GM19099 (cell line): Measurements from ENCODE around the gene CENPN.

Experiments used
- POLR2A ChIP-seq: IDR thresholded peaks from 3 replicates; pipeline ENCODE4 v1.6.1; 2011; ENCODE audit warnings: low read depth; ENCODE audit not compliant: insufficient read length; ENCODE audit errors: extremely low read depth

CENPN gene

DNA sequence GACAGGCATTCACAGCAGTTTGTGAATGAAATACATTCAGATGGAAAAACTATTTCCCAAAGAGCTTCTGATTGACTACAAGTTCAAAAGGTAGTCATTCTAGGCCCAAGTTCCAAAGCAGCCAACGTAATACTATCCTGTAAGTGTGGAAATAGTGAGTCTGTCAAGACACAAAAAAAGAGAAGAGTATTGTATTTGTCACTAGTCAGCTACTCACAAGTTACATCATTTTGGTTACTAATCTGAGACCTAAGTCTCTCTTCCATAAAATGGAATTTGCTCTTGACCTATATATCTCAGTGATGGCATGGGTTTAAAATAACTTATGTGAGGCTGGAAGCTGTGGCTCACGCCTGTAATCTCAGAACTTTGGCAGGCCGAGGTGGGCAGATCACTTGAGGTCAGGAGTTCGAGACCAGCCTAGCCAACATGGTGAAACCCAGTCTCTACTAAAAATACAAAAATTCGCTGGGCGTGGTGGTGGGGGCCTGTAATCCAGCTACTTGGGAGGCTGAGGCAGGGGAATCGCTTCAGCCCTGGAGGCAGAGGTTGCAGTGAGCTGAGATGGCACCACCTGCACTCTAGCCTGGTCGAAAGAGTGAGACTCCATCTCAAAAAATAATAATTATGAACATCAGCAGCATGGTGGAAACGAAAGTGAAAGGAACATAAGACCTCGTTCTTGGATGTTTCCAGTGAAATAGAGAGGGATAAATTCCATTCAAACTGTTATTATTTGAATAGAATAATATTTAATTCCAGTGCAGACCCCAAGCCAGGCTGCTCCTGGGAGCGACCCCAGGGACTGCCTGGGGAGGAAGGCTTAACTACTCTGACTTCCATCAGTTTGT is 3.2 kb upstream of the CENPN start:
- no peak for TF ChIP-seq POLR2A

DNA sequence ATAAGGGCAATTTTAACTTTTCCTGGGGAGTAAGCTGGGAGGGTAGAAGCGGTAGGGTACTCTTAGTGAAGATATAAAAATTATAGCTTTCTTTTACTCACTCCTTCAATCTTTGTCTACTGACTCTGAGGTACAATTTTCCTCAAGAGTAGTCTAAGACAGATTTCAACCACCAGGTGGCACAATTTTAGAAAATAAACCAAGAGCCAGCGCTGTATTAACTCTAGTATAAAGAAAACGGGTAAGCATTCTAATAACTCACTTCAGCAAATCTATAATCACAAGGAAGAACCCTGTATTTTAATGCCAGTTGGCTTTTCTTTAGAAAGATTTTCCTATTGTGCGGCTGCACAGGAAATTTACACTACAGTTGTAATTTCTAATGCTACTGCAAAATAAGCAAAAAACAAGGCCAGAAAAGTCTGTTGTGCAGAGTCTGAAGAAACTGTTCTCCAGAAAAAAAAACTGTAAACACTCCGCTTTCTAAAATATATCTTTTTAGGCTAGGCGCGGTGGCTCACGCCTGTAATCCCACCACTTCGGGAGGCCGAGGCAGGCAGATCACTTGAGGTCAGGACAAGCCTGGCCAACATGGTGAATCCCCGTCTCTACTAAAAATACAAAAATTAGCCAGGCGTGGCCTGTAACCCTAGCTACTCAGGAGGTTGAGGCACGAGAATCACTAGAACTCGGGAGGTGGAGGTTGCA is 2.2 kb upstream of the CENPN start:
- no peak for TF ChIP-seq POLR2A

DNA sequence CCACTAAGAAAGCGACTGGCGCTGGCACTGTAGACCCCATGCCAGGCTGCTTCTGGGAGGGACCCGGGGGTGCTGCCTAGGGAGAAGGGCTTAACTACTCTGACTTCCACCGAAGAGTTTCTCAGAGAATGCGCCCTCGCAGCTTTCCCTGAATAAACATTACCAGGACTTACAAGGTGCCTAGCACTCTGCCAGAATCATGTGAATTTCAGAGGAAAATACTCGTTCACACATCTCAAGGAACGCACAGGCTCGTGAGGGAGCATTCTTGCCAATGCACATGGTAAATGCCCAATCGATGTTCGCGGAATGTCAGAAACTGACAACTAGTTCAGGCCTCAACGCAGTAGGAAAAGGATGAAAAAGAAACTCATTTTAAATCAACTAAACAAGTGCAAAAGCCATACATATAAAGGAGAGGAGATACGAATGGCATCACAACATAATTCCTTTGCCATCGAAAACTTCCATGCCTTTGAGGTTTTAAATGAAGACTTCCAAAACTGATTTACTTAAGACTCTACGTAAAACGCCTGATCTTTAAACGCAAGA is 1.3 kb upstream of the CENPN start:
- no peak for TF ChIP-seq POLR2A

DNA sequence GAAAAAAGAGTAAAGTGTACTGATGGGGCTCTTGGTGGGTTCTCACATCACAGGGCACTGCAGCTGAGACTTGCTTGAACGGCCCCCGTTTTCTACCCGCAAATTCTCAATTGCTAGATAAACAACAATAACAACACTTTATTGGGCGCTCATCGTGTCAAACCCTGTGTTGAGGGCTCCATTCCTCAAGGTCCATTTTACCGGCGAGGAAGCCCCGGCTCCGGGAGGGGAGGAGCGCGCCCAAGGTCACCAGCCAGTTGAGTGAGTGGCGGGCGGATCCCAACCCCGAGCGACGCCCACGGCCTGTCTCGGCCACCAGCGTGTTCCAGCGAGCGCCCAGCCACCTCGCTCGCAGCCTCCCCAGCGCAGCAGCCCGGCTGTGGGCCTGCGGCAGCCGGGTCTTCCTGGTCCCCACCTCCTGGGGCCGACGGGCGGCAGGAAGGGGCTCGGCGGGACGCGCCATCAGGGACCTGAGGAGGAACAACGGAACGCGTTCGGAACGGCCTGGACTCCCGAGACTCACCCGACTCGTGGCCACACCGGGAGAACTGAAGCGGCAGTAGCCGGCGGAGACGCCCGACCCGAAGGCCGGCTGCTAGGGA is 702 bp upstream of the CENPN start:
- no peak for TF ChIP-seq POLR2A

DNA sequence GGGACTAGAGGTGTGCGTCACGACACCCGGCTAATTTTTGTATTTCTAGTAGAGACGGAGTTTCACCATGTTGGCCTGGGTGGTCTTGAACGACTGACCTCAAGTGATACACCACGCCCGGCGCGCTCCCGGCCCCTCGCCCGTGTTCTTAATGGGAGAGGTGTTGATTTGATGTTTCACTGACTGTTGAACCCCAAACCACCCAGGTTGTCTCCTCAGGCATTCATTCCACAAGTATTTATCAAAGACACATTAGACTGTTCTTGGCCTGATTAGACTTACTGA is 1.4 kb downstream of the CENPN start:
- no peak for TF ChIP-seq POLR2A

DNA sequence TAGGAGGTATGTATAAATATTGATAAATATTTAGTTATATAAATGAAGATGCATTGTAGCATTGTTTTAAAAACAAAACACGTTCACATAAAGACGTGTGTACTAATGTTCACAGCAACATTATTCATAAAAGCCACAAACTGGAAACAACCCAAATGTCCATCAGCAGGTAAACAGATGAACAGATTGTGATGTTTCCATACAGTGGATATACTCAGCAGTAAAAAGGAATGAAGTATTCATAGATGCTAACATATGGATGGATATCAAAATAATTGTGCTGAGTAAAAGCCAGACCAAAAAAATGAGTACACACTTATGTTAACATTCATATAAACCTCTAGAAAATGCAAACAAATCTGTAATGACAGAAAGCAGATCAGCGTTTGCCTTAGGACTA is 6.0 kb downstream of the CENPN start:
- no peak for TF ChIP-seq POLR2A

DNA sequence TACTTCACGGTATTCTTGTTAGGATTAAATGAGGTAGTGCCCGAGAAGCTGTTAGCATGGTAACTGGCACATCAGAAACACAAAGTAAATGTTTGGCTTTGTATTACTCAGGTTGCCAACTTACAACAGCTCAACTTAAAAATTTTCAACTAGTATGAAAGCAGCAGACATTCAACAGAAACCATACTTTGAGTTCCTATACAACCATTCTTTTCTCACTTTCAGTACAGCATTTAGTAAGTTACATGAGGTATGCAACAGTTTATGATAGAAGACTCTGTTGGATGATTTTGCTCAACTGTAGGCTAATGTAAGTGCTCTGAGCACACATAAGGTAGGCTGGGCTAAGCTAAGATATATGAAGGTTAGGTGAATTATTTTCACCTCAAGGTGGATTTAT is 7.7 kb downstream of the CENPN start:
- no peak for TF ChIP-seq POLR2A

DNA sequence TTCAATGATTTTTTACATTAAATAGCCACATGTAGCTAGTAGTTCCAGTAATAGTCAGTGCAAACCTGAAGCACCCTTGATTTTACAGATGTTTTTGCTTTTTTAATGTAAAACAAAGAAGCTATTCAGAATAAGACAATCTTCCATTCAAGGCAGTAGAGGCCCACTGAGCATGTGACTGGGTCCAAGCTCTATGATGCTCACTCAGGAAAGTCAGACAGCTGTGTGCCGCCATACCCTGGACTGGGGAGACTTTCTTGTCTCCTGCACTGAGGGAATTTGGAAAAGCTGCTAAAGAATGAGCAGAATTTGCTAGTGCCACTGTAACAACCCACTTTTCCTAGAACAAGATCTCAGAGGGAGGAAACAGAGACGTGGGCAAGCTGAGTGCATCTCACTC is 11.5 kb downstream of the CENPN start:
- TF ChIP-seq POLR2A, result no peak

DNA sequence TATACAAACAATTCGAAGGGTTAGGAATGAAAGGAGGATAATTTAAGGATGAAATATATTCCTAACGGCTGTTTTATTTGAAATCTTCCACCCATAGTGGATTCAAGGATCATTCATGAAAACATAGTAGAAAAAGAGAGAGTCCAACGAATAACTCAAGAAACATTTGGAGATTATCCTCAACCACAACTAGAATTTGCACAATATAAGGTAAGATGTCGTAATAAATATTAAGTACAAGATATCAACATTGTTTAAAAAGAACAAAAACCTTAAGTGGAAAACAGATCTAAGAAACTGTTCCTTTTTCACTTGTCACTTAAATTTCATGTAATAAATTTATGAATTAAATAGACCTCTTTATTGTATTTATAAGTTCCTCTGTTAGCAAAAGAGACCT is 19.4 kb downstream of the CENPN start:
- no peak for TF ChIP-seq POLR2A

DNA sequence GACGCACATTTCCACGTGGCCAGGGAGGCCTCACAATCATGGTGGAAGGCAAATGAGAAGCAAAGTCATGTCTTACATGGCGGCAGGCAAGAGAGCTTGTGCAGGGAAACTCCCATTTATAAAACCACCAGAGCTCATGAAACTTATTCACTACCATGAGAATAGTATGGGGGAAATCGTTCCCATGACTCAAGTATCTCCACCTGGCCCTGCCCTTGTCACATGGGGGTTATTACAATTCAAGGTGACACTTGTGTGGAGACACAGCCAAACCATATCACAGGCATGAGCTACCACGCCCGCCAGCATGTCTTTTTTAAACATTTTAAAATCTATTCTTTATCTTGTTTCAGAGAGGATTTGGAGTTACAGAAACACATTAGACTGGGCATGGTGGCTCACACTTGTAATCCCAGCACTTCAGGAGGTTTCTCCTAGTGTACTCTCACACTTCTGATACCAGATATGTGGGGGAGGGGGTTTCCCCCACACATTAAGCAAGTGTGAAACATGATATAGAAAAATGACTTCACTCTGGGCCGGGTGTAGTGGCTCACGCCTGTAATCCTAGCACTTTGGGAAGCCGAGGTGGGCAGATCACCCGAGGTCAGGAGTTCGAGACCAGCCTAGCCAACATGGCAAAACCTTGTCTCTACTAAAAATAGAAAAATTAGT is 23.1 kb downstream of the CENPN start:
- no peak for TF ChIP-seq POLR2A

DNA sequence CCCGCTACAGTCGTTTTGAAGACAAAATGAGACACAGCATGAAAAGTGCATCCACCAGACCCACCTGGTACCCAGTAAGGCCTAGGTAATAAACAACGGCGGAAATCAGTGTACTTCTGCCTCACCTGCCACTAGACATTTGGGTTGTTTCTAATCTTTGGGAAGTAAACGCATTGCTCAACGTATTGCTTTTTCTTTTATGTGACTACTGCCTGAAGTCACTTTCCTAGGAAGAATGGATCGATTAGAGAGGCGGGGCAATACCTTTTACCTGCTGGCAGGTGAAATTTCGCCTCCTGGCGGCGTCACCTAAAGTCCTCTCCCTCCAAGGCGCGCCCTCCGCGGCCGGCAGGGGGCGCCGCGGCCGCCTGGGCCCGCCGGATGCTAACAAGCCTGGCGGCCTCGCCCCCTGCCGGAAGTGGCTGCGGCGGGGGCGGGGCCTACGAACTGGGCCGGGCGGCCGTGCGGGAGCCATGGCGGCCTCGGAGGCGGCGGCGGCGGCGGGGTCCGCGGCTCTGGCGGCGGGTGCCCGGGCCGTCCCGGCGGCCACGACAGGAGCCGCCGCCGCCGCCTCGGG is 28.5 kb downstream of the CENPN start, which contains the start of gene ATMIN:
Gene ATMIN (plus strand): TSS at position 445 of the 577 bp plus-strand sequence. CDS start 29 bp downstream, at position 474.
- peak; percentile 75 for TF ChIP-seq POLR2A

DNA sequence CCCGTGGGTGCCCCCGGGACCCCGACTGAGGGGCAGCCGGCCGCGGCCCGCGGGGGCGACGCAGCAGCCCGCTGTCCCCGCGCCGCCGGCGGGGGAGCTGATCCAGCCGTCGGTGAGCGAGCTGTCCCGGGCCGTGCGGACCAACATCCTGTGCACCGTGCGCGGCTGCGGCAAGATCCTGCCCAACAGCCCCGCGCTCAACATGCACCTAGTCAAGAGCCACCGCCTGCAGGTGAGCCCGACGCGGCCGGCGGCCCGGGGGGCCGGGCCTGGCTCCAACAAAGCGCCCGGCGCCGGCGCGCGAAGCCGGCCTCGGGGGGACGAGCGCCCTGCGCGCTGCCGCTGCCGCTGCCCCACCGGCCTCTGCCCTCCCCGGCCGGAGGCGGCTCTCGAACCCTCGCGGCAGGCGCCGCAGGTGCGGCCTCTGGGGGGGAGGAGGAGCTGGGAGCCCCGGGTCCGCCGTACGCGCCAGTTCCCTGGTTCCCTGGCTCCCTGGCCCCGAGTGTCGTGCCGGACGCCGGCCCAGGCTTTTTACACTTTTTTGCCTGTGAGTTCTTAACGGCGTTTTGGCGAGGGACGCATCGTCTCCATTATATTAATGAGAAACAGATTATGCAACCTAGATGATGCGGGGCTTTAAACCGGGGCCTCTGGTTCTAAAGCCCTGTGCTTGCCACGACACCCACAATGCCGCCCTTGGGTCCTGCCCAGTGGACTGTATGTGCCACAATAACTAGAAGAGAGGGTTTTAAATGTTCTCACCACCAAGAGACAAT is 29.1 kb downstream of the CENPN start:
- no peak for TF ChIP-seq POLR2A

DNA sequence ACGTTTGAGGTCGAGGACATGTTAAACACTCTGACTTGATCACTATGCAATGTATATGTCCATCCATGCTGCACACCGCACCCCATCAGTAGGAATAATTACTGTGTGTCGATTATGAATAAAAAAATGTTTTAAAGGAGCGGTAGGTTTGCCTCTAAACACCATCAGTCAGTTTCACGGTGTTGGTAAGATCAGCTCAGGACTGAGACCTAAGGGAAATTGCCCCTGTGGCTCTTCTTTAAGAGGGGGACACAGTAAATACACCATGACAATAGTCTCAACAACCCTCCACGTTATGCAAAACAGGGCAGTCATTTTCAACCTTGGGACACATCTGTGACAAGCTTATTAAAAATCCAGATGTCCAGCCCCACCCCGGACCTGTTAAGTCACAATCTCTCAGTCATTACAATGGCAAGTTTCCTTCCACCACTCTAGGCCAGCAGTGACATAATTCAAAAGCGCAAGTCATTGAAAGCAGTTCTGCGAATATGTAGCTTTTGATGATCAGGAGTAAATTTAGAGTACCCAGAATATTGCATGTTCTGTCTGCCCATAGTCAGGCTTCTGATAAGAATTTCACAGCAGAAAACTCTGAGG is 29.8 kb downstream of the CENPN start:
- no peak for TF ChIP-seq POLR2A

DNA sequence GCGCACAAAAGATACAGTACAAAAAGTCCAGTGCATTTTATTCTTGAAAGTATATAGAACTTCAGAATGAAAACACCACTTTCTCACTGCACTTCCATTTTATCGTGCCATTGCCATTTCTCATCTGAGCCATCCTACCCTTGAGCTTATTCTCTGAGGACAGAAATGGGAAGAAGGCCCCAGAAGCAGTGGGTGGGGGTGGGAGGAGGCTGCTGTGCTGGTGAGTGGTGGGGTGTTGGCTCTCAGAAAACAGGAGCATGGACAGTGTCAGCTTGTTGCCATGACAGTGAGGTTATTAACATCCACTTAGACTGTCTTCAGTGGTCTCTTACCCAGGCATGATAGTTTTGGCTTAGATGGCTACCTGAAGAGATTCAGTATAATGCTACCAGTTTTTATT is 33.1 kb downstream of the CENPN start:
- TF ChIP-seq POLR2A, result no peak

DNA sequence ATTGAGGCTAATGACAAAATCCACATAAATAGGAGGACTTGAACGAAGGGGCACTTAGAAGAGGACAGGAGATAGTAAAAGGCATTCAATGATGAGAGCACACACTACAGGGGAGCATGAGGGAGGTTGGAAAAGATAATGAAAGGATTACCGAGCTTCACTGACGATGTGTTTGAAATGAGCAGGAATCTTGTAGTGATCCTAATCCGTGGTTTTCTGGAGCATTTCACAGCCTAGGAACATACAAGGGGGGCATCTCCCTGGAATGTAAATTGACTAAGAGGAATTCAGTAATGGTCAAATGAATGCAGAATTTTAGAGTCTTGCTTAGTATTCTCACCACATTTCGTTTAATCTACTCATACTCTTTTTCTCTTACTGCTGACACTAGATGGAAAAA is 33.8 kb downstream of the CENPN start:
- no peak for TF ChIP-seq POLR2A
